BJ (cell line): Measurements from ENCODE around the gene MANBA. TPM values are rescaled to one million over a fixed set of nuclear protein-coding genes. Genes with fewer than 3 reads are reported as not detected.
"Not testable (repeated sequence)": the region's sequence is repeated elsewhere in the genome, so short reads cannot be mapped to it uniquely, and the experiment has no call there.

ENCODE experiments used
- CTCF ChIA-PET: fragments of 350-600 bp; formaldehyde crosslinking; extraction: SDS; loops from one replicate; lab custom pipeline; 2021; ENCODE audit warnings: antibody characterized with exemption, inconsistent platforms; lab: Yijun Ruan, JAX
- POLR2A ChIA-PET: fragments of 300-600 bp; sonication (Branson Sonifier 250); formaldehyde crosslinking; extraction: SDS; loops from one replicate; lab custom pipeline; 2021; ENCODE audit warnings: antibody characterized with exemption; lab: Charles Lee
- DNase-seq: peaks from one replicate; pipeline ENCODE4 v3.0.0-alpha.2; 2011; ENCODE audit warnings: low read depth
- H3K27me3 ChIP-seq: 2 replicates; pipeline ENCODE4 v1.6.0; 2011; ENCODE audit warnings: low read length; ENCODE audit not compliant: control insufficient read depth, insufficient read depth
- H3K36me3 ChIP-seq: 2 replicates; pipeline ENCODE4 v1.5.1; 2011; ENCODE audit warnings: low read length; ENCODE audit not compliant: control insufficient read depth, insufficient read depth
- H3K4me3 ChIP-seq: 2 replicates; pipeline ENCODE4 v1.5.1; 2011; ENCODE audit warnings: low read depth, mild to moderate bottlenecking, control low read depth, low read length
- polyA plus RNA-seq: library from polyadenylated mRNA; depleted of rRNA; stranded (reverse); fragments of >200 nt; gene quantifications from 2 replicates; pipeline ENCODE4 v1.2.3, GENCODE V29; 2011
- TF ChIP-seq, protein P1 (sequence below): IDR thresholded peaks from 2 replicates; pipeline ENCODE4 v1.5.1; 2011; ENCODE audit warnings: low read depth, mild to moderate bottlenecking, control low read depth, inconsistent platforms, low read length, moderate library complexity; ENCODE audit not compliant: insufficient read depth

MANBA gene
- polyA plus RNA-seq, 1 experiment = 6.3 TPM

DNA sequence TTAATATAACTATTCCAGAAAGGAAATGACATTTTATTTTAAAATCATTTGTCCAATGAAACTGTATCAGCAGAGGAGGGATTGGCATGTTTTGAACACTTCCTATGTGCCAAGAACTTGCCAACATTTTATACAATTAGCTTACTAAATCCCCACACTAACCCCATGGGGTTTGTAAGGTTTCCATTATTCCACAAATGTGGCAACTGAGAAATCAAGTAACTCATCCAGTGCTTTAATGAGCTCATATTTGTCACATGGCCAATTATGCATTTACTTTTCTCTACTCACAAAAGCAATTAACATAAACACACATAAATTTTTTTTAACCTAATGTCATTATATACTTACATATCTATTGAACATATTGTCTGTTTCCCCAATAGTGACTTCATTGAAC, 37.3 kb downstream of the MANBA start:
- no peaks in the 10 kb centered on the region for H3K36me3 ChIP-seq
- ChIA-PET CTCF (interaction anchor here (1.3 kb wide), 1 partner anchor 151 kb away, joined by 3 read pairs; no protein-coding TSS in a partner anchor), POLR2A (interaction anchor here (0.6 kb wide), 1 partner anchor 104 kb away, joined by 3 read pairs; the partner anchor contains the start of gene UBE2D3)
- DNase-seq = no peak
- TF ChIP-seq, protein P1, sequence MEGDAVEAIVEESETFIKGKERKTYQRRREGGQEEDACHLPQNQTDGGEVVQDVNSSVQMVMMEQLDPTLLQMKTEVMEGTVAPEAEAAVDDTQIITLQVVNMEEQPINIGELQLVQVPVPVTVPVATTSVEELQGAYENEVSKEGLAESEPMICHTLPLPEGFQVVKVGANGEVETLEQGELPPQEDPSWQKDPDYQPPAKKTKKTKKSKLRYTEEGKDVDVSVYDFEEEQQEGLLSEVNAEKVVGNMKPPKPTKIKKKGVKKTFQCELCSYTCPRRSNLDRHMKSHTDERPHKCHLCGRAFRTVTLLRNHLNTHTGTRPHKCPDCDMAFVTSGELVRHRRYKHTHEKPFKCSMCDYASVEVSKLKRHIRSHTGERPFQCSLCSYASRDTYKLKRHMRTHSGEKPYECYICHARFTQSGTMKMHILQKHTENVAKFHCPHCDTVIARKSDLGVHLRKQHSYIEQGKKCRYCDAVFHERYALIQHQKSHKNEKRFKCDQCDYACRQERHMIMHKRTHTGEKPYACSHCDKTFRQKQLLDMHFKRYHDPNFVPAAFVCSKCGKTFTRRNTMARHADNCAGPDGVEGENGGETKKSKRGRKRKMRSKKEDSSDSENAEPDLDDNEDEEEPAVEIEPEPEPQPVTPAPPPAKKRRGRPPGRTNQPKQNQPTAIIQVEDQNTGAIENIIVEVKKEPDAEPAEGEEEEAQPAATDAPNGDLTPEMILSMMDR = no peak
- no peaks in the 10 kb centered on the region for H3K27me3 ChIP-seq
- no peak overlapping the region for H3K4me3 ChIP-seq

DNA sequence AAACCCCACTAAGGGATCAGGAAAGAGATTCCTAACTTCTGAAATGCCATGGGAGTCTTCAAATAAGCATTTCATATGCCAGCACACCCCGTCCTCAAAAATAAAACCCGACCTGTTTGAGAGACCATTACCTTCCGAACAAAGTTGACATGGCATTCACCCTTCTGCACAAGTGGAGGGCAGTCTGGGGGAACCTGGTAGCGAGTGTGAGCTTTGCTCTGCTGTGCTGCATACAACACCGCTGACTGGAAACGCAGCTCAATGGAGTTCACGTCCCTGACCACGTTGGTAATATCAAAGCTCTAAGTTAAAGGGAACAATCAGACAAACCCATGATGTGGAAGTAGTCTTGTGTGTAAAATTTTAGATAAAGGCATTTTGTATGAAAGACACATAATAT, 38.0 kb downstream of the MANBA start:
- CTCF ChIA-PET = no interaction called here
- no peaks in the 10 kb centered on the region for H3K36me3 ChIP-seq
- no peaks in the 10 kb centered on the region for H3K27me3 ChIP-seq
- TF ChIP-seq, protein P1 = no peak
- DNase-seq = no peak
- POLR2A ChIA-PET = interaction anchor here (0.6 kb wide), 1 partner anchor 104 kb away, joined by 3 read pairs; the partner anchor contains the start of gene UBE2D3
- no peak overlapping the region for H3K4me3 ChIP-seq

DNA sequence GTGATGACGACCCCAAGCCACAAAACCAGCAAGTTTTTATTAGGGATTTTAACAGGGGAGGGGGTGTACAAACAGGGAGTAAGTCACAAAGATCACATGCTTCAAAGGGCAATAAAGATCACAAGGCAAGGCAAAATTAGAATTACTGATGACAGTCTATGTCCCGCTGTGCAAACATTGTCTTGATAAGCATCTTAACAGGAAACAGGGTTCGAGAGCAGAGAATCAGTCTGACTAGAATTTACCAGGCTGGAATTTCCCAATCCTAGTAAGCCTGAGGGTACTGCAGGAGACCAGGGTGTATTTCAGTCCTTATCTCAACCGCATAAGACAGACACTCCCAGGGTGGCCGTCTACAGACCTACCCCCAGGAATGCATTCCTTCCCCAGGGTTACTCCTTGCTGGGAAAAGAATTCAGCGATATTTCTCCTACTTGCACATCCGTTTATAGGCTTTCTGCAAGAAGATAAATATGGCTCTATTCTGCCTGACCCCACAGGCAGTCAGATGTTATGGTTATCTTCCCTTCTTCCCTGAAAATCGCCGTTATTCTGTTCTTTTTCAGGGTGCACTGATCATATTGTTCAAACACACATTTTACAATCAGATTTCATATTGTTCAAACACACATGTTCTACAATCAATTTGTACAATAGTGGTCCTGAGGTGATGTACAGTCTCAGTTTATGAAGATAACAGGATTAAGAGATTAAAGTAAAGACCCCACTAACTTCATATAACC, 41.8 kb downstream of the MANBA start:
- DNase-seq, H3K4me3 ChIP-seq, POLR2A ChIA-PET, H3K27me3 ChIP-seq, H3K36me3 ChIP-seq: not testable (repeated sequence)
- CTCF ChIA-PET = interaction anchor here (1.2 kb wide), 1 partner anchor 29 kb away, joined by 4 read pairs; no protein-coding TSS in a partner anchor

DNA sequence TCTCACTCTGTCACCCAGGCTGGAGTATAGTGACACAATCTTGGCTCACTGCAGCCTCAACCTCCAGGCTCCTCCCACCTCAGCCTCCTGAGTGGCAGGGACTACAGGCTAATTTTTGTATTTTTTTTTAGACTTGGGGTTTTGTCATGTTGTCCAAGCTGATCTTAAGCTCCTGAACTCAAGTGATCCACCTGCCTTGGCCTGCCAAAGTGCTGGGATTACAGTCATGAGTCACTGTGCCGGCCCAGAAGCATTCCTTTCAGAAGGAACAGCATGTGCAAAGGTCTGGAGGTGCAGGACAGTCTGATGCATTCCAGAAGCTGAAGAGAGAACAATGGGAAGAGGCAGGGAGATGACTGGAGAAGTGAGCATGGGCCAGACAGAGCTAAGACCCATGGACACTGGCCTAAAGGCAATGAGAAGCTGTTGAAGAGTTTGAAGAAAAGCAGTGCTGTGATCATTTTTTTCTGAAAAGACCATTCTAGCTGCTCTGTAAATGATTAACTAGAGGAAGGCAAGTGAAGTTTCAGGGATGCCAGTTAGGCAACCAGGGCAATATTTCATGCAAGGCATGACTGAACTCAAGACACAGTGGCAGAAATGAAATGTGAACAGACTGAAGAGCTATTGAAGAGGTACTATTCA, 43.2 kb downstream of the MANBA start:
- POLR2A ChIA-PET = no interaction called here
- TF ChIP-seq, protein P1 = no peak

DNA sequence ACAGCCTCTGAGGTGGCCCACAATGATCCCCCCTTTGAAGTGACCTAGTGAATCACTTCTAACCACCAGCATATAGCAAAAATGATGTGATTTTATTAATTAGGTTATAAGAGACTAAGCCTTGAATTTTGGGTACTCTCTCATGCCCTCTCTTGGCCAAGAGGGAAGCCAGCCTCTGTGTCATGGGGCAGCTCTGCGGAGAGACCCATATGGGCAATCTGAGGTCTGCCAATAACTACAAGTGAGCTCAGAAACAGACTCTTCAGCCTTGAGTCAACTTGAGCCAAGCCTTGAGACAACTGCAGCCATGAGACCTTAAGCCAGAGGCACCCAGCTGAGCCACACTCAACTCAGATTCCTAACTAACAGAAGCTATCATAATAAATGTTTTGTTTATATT, 45.7 kb downstream of the MANBA start:
- Histone ChIP-seq H3K27me3 (no peaks in the 10 kb centered on the region), H3K36me3 (no peaks in the 10 kb centered on the region), H3K4me3 (no peak overlapping the region)
- ChIA-PET CTCF (interaction anchor here (1.4 kb wide), 1 partner anchor 16 kb away, joined by 4 read pairs; no protein-coding TSS in a partner anchor), POLR2A (no interaction called here)
- no peak for DNase-seq
- TF ChIP-seq, protein P1 = no peak

More for the DNA sequence above, 43.2 kb downstream of the MANBA start:
- CTCF ChIA-PET = no interaction called here
- no peak for DNase-seq
- Histone ChIP-seq H3K36me3 (no peaks in the 10 kb centered on the region), H3K27me3 (no peaks in the 10 kb centered on the region), H3K4me3 (no peak overlapping the region)

DNA sequence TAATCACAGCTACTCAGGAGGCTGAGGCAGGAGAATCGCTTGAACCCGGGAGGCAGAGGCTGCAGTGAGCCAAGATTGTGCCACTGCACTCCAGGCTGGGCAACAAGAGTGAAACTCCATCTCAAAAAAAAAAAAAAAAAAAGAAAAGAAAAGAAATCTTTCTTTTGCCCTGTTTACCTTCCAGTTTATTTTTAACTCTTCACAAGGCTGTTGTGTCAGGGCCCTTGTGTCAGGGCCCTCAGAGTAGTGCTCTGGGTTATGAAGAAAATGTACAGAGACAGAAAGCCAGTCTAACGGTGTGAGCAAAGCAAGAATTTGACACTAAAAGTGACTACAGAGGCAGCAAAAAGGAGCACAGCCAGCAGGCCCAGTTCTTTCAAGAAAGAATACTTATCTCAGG, 47.0 kb downstream of the MANBA start:
- H3K4me3 ChIP-seq, H3K36me3 ChIP-seq, POLR2A ChIA-PET, H3K27me3 ChIP-seq, DNase-seq, CTCF ChIA-PET: not testable (repeated sequence)
